Heart left ventricle (tissue), 13 donors: ENCODE data around the gene TMCO6.

Experiments
- POLR2A ChIP-seq, 2 donors: fragments of 450-650 bp; IDR thresholded peaks; one replicate each; pipeline ENCODE4 v1.6.1; 2017; ENCODE audit warnings: antibody characterized with exemption in 2 of 2, mild to moderate bottlenecking in 2 of 2, moderate library complexity in 2 of 2
- TF ChIP-seq, protein P1 (sequence below), 12 donors: fragments of 200-600 bp; sonication (generic) in 4 of 12; IDR thresholded peaks; one replicate each; pipeline versions ENCODE4 v1.5.0 to v1.8.0; 2018 to 2022; ENCODE audit warnings: antibody characterized with exemption in 12 of 12, mild to moderate bottlenecking in 5 of 12
- donor health status: ischemic (EF 13 %, LVEDD 7.1; RV severe dilation, severe dysfunction).
- donor health status: DM: no; HTN: yes; CAD: no.
- donor health status: DM: no; HTN: no; CAD: no.
- donor health status: ischemic (EF 25% LVEDD 6.9; RV normal size, moderate dysfunction).
- donor health status: ischemic (EF 25% LVEDD 5.7; RV mildly dilated, moderate dysfunction).
- donor health status: ischemic (EF 35%, LVEDD 5.7; RV mildly dilated, moderate dysfunction).
- donor health status: nonischemic (EF 11% LVEDD 7.7; RV severe dilation, severe dysfunction).
- donor health status: DM: yes; HTN: yes; CAD: no.
- donor health status: PGD.
- donor health status: ischemic (EF 29% LVEDD 5.4; RV normal size, mild dysfunction).
- donor health status: nonischemic (EF 23%, LVEDD 6.1; RV moderate dilation, normal function).

DNA sequence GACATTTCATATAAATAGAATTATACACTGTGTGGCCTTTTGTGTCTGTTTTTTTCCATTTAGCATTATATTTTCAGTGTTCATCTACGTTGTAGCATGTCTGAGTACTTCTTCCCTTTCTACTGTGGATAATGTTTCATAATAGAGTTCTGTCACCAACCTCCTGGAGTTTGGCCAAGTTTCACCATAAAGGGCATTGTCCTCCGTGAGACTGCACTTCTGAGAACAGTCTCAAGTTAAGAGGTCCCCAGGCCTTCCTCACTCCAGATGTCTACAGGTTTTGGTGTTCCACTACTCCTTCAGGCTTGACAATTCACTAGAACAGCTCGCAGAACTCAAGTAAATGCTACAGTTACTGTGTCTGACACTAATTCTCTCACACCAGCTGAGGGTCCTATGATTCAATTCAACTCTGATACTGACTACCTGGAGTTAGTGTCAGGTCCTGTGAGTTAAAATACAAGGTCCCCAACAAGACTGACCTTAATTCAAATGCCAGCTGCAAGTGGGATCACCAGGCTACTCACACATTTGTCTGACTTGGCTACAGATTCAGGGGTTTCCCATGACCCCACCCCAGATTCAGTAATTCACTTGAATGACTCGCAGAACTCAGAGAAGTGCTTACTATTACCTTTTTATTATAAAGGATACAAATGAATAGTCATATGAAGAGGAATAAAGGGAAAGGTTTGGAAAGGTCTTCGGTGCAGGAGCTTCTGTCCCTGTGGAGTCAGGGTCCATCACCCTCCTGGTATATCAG is 43.5 kb upstream of the TMCO6 start:
- TF ChIP-seq, protein P1, sequence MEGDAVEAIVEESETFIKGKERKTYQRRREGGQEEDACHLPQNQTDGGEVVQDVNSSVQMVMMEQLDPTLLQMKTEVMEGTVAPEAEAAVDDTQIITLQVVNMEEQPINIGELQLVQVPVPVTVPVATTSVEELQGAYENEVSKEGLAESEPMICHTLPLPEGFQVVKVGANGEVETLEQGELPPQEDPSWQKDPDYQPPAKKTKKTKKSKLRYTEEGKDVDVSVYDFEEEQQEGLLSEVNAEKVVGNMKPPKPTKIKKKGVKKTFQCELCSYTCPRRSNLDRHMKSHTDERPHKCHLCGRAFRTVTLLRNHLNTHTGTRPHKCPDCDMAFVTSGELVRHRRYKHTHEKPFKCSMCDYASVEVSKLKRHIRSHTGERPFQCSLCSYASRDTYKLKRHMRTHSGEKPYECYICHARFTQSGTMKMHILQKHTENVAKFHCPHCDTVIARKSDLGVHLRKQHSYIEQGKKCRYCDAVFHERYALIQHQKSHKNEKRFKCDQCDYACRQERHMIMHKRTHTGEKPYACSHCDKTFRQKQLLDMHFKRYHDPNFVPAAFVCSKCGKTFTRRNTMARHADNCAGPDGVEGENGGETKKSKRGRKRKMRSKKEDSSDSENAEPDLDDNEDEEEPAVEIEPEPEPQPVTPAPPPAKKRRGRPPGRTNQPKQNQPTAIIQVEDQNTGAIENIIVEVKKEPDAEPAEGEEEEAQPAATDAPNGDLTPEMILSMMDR (IDR thresholded peaks at IDR 0.05), result no peak
- no peak for TF ChIP-seq POLR2A (IDR thresholded peaks at IDR 0.05)
